ENCODE measurements around the gene TAF1B.

TAF1B gene

GRCh38 chr2:9973690-9974089 lies 130.4 kb downstream of the TAF1B start:
- Mint-ChIP-seq H3K4me3 (no peak overlapping the region), H3K27me3 (ENCODE audit: low read depth) (no peaks in the 10 kb centered on the region), H3K4me1 (ENCODE audit: low read depth) (peaks cover 8% of the 10 kb centered on the region), H3K36me3 (ENCODE audit: low read depth) (no peaks in the 10 kb centered on the region), H3K27ac (no peak overlapping the region), H3K9me3 (no peaks in the 10 kb centered on the region)

- Mint-ChIP-seq H3K4me3 (no peak overlapping the region), H3K27ac (no peak overlapping the region), H3K9me3 (no peaks in the 10 kb centered on the region), H3K36me3 (ENCODE audit: low read depth) (no peaks in the 10 kb centered on the region), H3K4me1 (ENCODE audit: low read depth) (peaks cover 8% of the 10 kb centered on the region), H3K27me3 (ENCODE audit: low read depth) (no peaks in the 10 kb centered on the region)
Observed at GRCh38 chr2:9974343-9974742, 131.1 kb downstream of the TAF1B start.

GRCh38 chr2:9975328-9975727 lies 132.1 kb downstream of the TAF1B start:
- H3K36me3 Mint-ChIP-seq (ENCODE audit: low read depth), result no peaks in the 10 kb centered on the region
- H3K9me3 Mint-ChIP-seq, result no peaks in the 10 kb centered on the region

GRCh38 chr2:9975805-9976447 lies 132.7 kb downstream of the TAF1B start:
- peaks cover 16% of the 10 kb centered on the region for H3K4me1 Mint-ChIP-seq (ENCODE audit: low read depth)

More at GRCh38 chr2:9975328-9975727, 132.1 kb downstream of the TAF1B start:
- Mint-ChIP-seq H3K4me3 (no peak overlapping the region), H3K27ac (no peak overlapping the region), H3K27me3 (ENCODE audit: low read depth) (peaks cover 3% of the 10 kb centered on the region), H3K4me1 (ENCODE audit: low read depth) (peaks cover 12% of the 10 kb centered on the region)

GRCh38 chr2:9979977-9980376 lies 136.7 kb downstream of the TAF1B start:
- Mint-ChIP-seq H3K27me3 (ENCODE audit: low read depth) (peaks cover 13% of the 10 kb centered on the region), H3K27ac (peak overlapping the region; percentile 77), H3K4me3 (peak overlapping the region; percentile 64), H3K36me3 (ENCODE audit: low read depth) (no peaks in the 10 kb centered on the region), H3K9me3 (no peaks in the 10 kb centered on the region), H3K4me1 (ENCODE audit: low read depth) (peaks cover 15% of the 10 kb centered on the region)

More at GRCh38 chr2:9975805-9976447, 132.7 kb downstream of the TAF1B start:
- Mint-ChIP-seq H3K36me3 (ENCODE audit: low read depth) (no peaks in the 10 kb centered on the region), H3K9me3 (no peaks in the 10 kb centered on the region), H3K27me3 (ENCODE audit: low read depth) (peaks cover 3% of the 10 kb centered on the region), H3K4me3 (no peak overlapping the region), H3K27ac (no peak overlapping the region)

- Mint-ChIP-seq H3K4me3 (no peak overlapping the region), H3K9me3 (no peaks in the 10 kb centered on the region), H3K27ac (no peak overlapping the region), H3K36me3 (ENCODE audit: low read depth) (no peaks in the 10 kb centered on the region), H3K4me1 (ENCODE audit: low read depth) (peaks cover 15% of the 10 kb centered on the region), H3K27me3 (ENCODE audit: low read depth) (peaks cover 18% of the 10 kb centered on the region)
Observed at GRCh38 chr2:9980520-9980919, 137.2 kb downstream of the TAF1B start.

- peaks cover 19% of the 10 kb centered on the region for H3K27me3 Mint-ChIP-seq (ENCODE audit: low read depth)
- peaks cover 13% of the 10 kb centered on the region for H3K4me1 Mint-ChIP-seq (ENCODE audit: low read depth)
- no peak overlapping the region for H3K4me3 Mint-ChIP-seq
- H3K9me3 Mint-ChIP-seq, result no peaks in the 10 kb centered on the region
- no peak overlapping the region for H3K27ac Mint-ChIP-seq
- no peaks in the 10 kb centered on the region for H3K36me3 Mint-ChIP-seq (ENCODE audit: low read depth)
Observed at GRCh38 chr2:9981655-9982054, 138.4 kb downstream of the TAF1B start.

- no peaks in the 10 kb centered on the region for H3K36me3 Mint-ChIP-seq (ENCODE audit: low read depth)
- H3K27me3 Mint-ChIP-seq (ENCODE audit: low read depth), result peaks cover 19% of the 10 kb centered on the region
- no peak overlapping the region for H3K4me3 Mint-ChIP-seq
- H3K27ac Mint-ChIP-seq, result no peak overlapping the region
- H3K4me1 Mint-ChIP-seq (ENCODE audit: low read depth), result peaks cover 13% of the 10 kb centered on the region
- H3K9me3 Mint-ChIP-seq, result no peaks in the 10 kb centered on the region
Observed at GRCh38 chr2:9982248-9982647, 139.0 kb downstream of the TAF1B start.

- Mint-ChIP-seq H3K9me3 (no peaks in the 10 kb centered on the region), H3K36me3 (ENCODE audit: low read depth) (no peaks in the 10 kb centered on the region), H3K4me3 (no peak overlapping the region), H3K4me1 (ENCODE audit: low read depth) (peaks cover 12% of the 10 kb centered on the region), H3K27ac (no peak overlapping the region), H3K27me3 (ENCODE audit: low read depth) (peaks cover 19% of the 10 kb centered on the region)
Observed at GRCh38 chr2:9982891-9983290, 139.6 kb downstream of the TAF1B start.

GRCh38 chr2:9983401-9984216 lies 140.3 kb downstream of the TAF1B start:
- H3K27ac Mint-ChIP-seq, result no peak overlapping the region
- no peaks in the 10 kb centered on the region for H3K36me3 Mint-ChIP-seq (ENCODE audit: low read depth)
- H3K27me3 Mint-ChIP-seq (ENCODE audit: low read depth), result peaks cover 19% of the 10 kb centered on the region
- H3K4me1 Mint-ChIP-seq (ENCODE audit: low read depth), result peaks cover 12% of the 10 kb centered on the region
- no peak overlapping the region for H3K4me3 Mint-ChIP-seq
- no peaks in the 10 kb centered on the region for H3K9me3 Mint-ChIP-seq

Measured in T-helper 1 cell treated with Interleukin-12 subunit alpha and Interleukin-12 subunit beta and Interleukin-4 antibody, amounts not matched to agents 30 μg/mL and 1 μg/mL, for 36 hours (primary cell).